PC-9 (cell line): Measurements from ENCODE around the gene MRPS18B. TPM values are rescaled to one million over a fixed set of nuclear protein-coding genes. Genes with fewer than 3 reads are reported as not detected.

Experiments
- BruUV-seq: library from RNA; stranded (reverse); fragments of 400-500 nt; replicated peaks from 2 replicates; lab custom pipeline; 2021; lab: Mats Ljungman, UMichigan
- CTCF ChIA-PET: fragments of 300-600 bp; sonication (Branson Sonifier 250); formaldehyde crosslinking; loops from one replicate; lab custom pipeline; 2022; ENCODE audit warnings: antibody characterized with exemption; lab: Charles Lee
- POLR2A ChIA-PET: fragments of 300-600 bp; sonication (Branson Sonifier 250); formaldehyde crosslinking; loops from one replicate; lab custom pipeline; 2022; ENCODE audit warnings: antibody characterized with exemption; ENCODE audit not compliant: unreplicated experiment; lab: Charles Lee
- DNase-seq, 2 experiments: peaks; one replicate each; pipeline versions ENCODE4 v3.0.0 to v3.0.0-alpha.2; 2015 to 2022; ENCODE audit warnings: mixed read lengths in 1 of 2
- H2AFZ ChIP-seq: fragments of 200-600 bp; sonication (generic); 2 replicates; pipeline ENCODE4 v1.8.1; 2017; ENCODE audit warnings: antibody characterized with exemption
- H3F3A ChIP-seq: fragments of 200-600 bp; sonication (generic); 2 replicates; pipeline ENCODE4 v1.8.1; 2017; ENCODE audit warnings: antibody characterized with exemption, mild to moderate bottlenecking, low read depth; ENCODE audit not compliant: insufficient read depth
- H3K27ac ChIP-seq: fragments of 200-600 bp; sonication (generic); 2 replicates; pipeline ENCODE4 v1.6.1; 2016; ENCODE audit warnings: mixed run types
- H3K27me3 ChIP-seq: fragments of 200-600 bp; sonication (generic); 2 replicates; pipeline ENCODE4 v1.6.1; 2016; ENCODE audit warnings: low read depth, mixed run types; ENCODE audit not compliant: insufficient read depth
- H3K36me3 ChIP-seq: fragments of 200-600 bp; sonication (generic); 2 replicates; pipeline ENCODE4 v1.6.1; 2016; ENCODE audit warnings: low read depth, mixed run types
- H3K4me1 ChIP-seq: fragments of 200-600 bp; sonication (generic); replicated peaks from 2 replicates; pipeline ENCODE4 v1.6.1; 2016; ENCODE audit warnings: mixed run types; ENCODE audit not compliant: insufficient read depth
- H3K4me2 ChIP-seq: fragments of 200-600 bp; sonication (generic); 2 replicates; pipeline ENCODE4 v1.6.1; 2017; ENCODE audit warnings: mixed run types
- H3K4me3 ChIP-seq: fragments of 200-600 bp; sonication (generic); 2 replicates; pipeline ENCODE4 v1.6.1; 2016; ENCODE audit warnings: mixed run types
- H3K79me2 ChIP-seq: fragments of 200-600 bp; sonication (generic); 2 replicates; pipeline ENCODE4 v1.6.1; 2017; ENCODE audit warnings: low read depth, mixed run types
- H3K9me2 ChIP-seq: fragments of 200-600 bp; sonication (generic); 2 replicates; pipeline ENCODE4 v1.8.1; 2017; ENCODE audit warnings: mild to moderate bottlenecking; ENCODE audit not compliant: insufficient read depth
- H3K9me3 ChIP-seq: fragments of 200-600 bp; sonication (generic); 2 replicates; pipeline ENCODE4 v1.8.1; 2016; ENCODE audit warnings: low read depth; ENCODE audit not compliant: insufficient read depth
- H4K20me1 ChIP-seq: fragments of 200-600 bp; sonication (generic); 2 replicates; pipeline ENCODE4 v1.8.1; 2017; ENCODE audit not compliant: insufficient read depth
- EZH2 ChIP-seq: fragments of 200-600 bp; sonication (generic); IDR thresholded peaks from 2 replicates; pipeline ENCODE4 v1.8.0; 2017; ENCODE audit warnings: antibody characterized with exemption, low read depth
- intact Hi-C: fragments of 100-400 bp; cut with micrococcal nuclease; formaldehyde crosslinking; loops from one replicate; pipeline ENCODE4 v1.10.0; 2022; ENCODE audit not compliant: unreplicated experiment
- total RNA-seq: library from RNA; stranded (reverse); gene quantifications from 2 replicates; pipeline ENCODE4 v1.2.3, GENCODE V29; 2021
- TF ChIP-seq, protein P1 (sequence below): fragments of 200-600 bp; sonication (generic); conservative IDR thresholded peaks from 2 replicates; pipeline ENCODE4 v1.6.1; 2017; ENCODE audit warnings: mixed run types, antibody characterized with exemption, mild to moderate bottlenecking, moderate library complexity

Gene MRPS18B
- total RNA-seq, 1 experiment from 2014 or later: 86.8 TPM

- Histone ChIP-seq H2AFZ (no peak overlapping the region), H4K20me1 (peaks cover 4% of the 10 kb centered on the region), H3K27ac (no peak overlapping the region), H3K36me3 (peaks cover 4% of the 10 kb centered on the region; the same call in 1 of the 2 replicates), H3K9me3 (no peaks in the 10 kb centered on the region), H3K4me3 (no peak overlapping the region; the same call in 1 of the 2 replicates), H3K9me2 (no peaks in the 10 kb centered on the region), H3F3A (peaks cover 13% of the 10 kb centered on the region; the same call in 1 of the 2 replicates), H3K27me3 (no peaks in the 10 kb centered on the region), H3K4me1 (peaks cover 8% of the 10 kb centered on the region), H3K4me2 (peak overlapping the region; percentile 96), H3K79me2 (peaks cover 31% of the 10 kb centered on the region)
- ChIA-PET CTCF (no interaction called here), POLR2A (interaction anchor here (0.7 kb wide), 1 partner anchor 8 kb away, joined by 4 read pairs; no protein-coding TSS in a partner anchor)
- no peak for TF ChIP-seq EZH2
- TF ChIP-seq, protein P1, sequence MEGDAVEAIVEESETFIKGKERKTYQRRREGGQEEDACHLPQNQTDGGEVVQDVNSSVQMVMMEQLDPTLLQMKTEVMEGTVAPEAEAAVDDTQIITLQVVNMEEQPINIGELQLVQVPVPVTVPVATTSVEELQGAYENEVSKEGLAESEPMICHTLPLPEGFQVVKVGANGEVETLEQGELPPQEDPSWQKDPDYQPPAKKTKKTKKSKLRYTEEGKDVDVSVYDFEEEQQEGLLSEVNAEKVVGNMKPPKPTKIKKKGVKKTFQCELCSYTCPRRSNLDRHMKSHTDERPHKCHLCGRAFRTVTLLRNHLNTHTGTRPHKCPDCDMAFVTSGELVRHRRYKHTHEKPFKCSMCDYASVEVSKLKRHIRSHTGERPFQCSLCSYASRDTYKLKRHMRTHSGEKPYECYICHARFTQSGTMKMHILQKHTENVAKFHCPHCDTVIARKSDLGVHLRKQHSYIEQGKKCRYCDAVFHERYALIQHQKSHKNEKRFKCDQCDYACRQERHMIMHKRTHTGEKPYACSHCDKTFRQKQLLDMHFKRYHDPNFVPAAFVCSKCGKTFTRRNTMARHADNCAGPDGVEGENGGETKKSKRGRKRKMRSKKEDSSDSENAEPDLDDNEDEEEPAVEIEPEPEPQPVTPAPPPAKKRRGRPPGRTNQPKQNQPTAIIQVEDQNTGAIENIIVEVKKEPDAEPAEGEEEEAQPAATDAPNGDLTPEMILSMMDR: no peak
- no peak for DNase-seq
- no TSS peak for BruUV-seq
- intact Hi-C loops: no loop called here
Observed at GRCh38 chr6:30645989-30646388, 28.3 kb downstream of the MRPS18B start.

DNA sequence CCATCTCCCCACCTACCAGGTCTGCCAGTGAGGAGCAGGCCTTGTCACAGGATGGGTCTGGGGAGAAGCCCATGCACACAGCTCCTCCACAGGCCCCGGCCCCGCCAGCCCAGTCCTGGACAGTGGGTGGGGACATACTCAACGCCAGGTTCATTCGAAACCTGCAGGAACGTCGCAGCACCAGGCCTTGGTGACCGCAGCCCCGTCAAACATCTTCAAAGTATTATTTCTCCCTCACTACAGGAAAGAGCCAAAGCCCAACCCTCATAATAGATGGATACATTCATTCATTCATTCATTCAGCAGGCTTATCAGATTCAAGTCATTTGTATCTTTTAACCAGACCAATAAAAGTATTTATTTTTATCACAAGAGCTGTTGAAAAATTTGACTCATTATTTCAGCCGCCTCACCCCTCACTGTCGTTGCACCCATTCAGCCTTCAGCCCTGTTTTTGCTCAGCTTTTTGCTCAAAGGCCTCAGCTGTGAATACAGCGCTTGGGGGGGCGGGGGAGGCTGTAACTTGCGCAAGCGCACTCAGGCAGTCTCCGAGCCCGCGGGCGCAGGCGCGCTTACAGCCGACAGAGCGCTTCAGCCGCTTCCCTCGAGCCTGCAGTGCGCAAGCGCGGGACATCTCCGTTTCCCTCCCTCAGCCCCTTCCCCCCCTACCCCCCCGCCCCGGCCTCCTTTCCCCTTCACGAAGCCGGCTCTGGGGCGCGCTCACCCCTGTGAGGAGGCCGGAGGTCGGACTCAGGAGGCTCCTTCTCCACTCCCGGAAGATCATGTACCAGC is 29.0 kb downstream of the MRPS18B start, which contains the start of gene C6orf136:
Gene C6orf136, plus strand, starts transcription at position 684 of the 792 bp plus-strand sequence. Its CDS starts 99 bp downstream, at position 783.
- H3K9me2 ChIP-seq: no peaks in the 10 kb centered on the region
- POLR2A ChIA-PET: interaction anchor here (0.7 to 0.9 kb wide), 2 partner anchors 8 to 90 kb away, joined by 4 to 5 read pairs; no protein-coding TSS in a partner anchor
- H3K4me1 ChIP-seq: peaks cover 8% of the 10 kb centered on the region
- H3K4me3 ChIP-seq: peak within 1 kb of the TSS; percentile 91
- peaks cover 18% of the 10 kb centered on the region; the same call in 1 of the 2 replicates for H3F3A ChIP-seq
- intact Hi-C loops: no loop called here
- peaks cover 7% of the 10 kb centered on the region; the same call in 1 of the 2 replicates for H3K36me3 ChIP-seq
- peak within 1 kb of the TSS; percentile 96 for H3K4me2 ChIP-seq
- H3K27me3 ChIP-seq: no peaks in the 10 kb centered on the region
- CTCF ChIA-PET: interaction anchor here (0.6 kb wide), 1 partner anchor 29 kb away, joined by 4 read pairs; the partner anchor contains the start of gene PPP1R10
- TF ChIP-seq, protein P1: no peak
- no peak for TF ChIP-seq EZH2
- H2AFZ ChIP-seq: peak within 1 kb of the TSS; percentile 98
- H3K9me3 ChIP-seq: no peaks in the 10 kb centered on the region
- peaks cover 4% of the 10 kb centered on the region; the same call in 1 of the 2 replicates for H4K20me1 ChIP-seq
- H3K27ac ChIP-seq: peak within 1 kb of the TSS; percentile 39; the same call in 1 of the 2 replicates
- TSS peak; percentile 49 for BruUV-seq
- H3K79me2 ChIP-seq: peaks cover 31% of the 10 kb centered on the region
- DNase-seq: peak; percentile 80 to 91
